Thyroid gland (tissue), 4 donors: ENCODE measurements around the gene CTU1.

Experiments
- POLR2A ChIP-seq, 2 donors: fragments of 450-650 bp; IDR thresholded peaks; one replicate each; pipeline ENCODE4 v1.6.1; 2017; ENCODE audit warnings: antibody characterized with exemption in 2 of 2, mild to moderate bottlenecking in 2 of 2, moderate library complexity in 1 of 2
- TF ChIP-seq, protein P1 (sequence below), 6 experiments: fragments of 200-600 bp in 3 of 6; fragments of 450-650 bp in 3 of 6; sonication (generic) in 3 of 6; IDR thresholded peaks; one replicate each; pipeline ENCODE4 v1.5.1; 2016 to 2019; ENCODE audit warnings: antibody characterized with exemption in 6 of 6, mild to moderate bottlenecking in 2 of 6, inconsistent platforms in 1 of 6, moderate library complexity in 1 of 6

DNA sequence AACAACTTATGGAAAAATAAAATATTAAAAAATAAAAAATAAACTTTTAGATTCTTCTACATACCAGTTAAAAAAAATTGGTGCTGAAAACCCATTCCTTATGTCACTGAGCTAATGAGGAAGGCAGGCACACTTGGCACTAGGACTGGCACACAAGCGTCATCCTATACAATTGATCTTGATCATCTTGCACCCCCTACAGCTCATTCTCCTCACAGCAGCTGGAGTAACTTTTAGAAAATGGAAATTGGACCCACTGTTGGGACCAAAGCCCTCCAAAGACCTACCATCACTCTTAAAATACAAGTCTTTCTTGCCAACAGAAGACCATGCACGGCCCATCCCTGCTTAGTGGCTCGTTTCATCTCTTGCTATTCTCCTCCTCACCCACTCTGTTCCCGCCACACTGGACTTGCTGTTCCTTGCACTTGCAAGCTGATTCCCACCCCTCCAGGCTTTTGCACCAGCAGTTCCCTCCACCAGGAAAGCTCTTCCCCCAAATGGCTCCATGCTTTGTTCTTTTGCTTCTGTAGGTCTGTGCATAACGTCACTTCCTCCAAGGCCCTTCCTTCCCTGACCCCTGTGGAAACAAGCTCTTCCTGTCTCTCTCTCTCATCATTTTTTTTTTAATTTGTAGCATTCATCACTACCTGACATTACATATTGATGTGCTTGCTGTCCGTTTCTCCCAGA lies 11.6 kb downstream of the CTU1 start:
- TF ChIP-seq, protein P1, sequence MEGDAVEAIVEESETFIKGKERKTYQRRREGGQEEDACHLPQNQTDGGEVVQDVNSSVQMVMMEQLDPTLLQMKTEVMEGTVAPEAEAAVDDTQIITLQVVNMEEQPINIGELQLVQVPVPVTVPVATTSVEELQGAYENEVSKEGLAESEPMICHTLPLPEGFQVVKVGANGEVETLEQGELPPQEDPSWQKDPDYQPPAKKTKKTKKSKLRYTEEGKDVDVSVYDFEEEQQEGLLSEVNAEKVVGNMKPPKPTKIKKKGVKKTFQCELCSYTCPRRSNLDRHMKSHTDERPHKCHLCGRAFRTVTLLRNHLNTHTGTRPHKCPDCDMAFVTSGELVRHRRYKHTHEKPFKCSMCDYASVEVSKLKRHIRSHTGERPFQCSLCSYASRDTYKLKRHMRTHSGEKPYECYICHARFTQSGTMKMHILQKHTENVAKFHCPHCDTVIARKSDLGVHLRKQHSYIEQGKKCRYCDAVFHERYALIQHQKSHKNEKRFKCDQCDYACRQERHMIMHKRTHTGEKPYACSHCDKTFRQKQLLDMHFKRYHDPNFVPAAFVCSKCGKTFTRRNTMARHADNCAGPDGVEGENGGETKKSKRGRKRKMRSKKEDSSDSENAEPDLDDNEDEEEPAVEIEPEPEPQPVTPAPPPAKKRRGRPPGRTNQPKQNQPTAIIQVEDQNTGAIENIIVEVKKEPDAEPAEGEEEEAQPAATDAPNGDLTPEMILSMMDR (IDR thresholded peaks at IDR 0.05): no peak
- no peak for TF ChIP-seq POLR2A (IDR thresholded peaks at IDR 0.05)
